GM12864 (cell line): ENCODE measurements around the gene PRR7.

Experiments used
- DNase-seq: peaks from one replicate; pipeline ENCODE4 v3.0.0-alpha.2; 2011; ENCODE audit warnings: low read depth
- H3K4me3 ChIP-seq: 2 replicates; pipeline ENCODE4 v1.5.1; 2011; ENCODE audit warnings: mild to moderate bottlenecking, low read depth, low read length, control low read depth
- TF ChIP-seq, protein P1 (sequence below): IDR thresholded peaks from 2 replicates; pipeline ENCODE4 v1.5.1; 2011; ENCODE audit warnings: low read depth, mild to moderate bottlenecking, moderate library complexity, low read length, control low read depth, inconsistent platforms; ENCODE audit errors: missing control alignments

The PRR7 gene, protein sequence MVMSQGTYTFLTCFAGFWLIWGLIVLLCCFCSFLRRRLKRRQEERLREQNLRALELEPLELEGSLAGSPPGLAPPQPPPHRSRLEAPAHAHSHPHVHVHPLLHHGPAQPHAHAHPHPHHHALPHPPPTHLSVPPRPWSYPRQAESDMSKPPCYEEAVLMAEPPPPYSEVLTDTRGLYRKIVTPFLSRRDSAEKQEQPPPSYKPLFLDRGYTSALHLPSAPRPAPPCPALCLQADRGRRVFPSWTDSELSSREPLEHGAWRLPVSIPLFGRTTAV

DNA sequence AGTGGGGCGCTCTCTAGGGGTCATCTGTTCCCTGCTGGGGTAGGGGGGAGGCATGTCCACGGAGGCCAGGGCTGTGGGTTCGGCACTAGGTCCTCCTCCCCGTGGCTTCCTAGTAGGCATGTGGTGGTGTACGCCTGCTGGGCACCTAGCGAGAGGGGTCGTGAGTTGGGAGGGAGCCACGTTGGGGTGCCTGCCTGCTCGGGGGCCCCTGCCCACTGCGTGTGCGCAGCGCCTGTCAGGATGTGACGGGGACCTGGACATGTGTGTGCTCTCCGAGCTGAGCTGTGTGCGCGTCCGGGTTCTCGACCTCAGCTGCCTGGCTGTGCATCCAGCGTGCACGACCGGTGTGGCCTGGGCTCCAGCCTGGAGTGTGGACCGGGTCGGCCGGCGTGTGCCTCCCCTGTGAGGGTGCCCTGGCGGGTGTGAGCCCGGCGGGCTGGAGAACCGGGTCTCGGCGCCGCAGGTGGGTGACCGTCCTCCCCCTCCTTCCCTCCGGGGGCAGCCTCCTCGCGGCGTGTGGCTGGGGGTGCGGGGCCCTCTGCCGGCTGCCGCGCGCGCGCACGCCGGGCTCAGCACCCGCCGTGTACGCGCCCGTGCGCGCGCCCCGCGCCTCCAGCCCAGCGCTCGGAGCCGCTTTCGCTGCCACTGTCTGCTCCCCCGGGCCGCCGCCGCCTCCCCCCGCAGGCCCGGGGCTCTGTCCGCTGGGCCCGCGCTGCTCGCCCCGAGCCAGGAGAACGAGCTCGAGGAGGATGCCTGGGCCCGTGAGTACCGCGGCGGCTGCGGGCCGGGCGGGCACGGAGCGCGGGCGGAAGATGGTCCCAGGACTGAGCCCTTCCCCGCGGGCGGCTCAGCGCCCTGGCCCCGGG is at the start of gene PRR7:
TSS of gene PRR7 (plus strand) at position 615 of the 866 bp plus-strand sequence. CDS start 8,254 bp downstream, outside the sequence.
- no peak for DNase-seq
- TF ChIP-seq, protein P1, sequence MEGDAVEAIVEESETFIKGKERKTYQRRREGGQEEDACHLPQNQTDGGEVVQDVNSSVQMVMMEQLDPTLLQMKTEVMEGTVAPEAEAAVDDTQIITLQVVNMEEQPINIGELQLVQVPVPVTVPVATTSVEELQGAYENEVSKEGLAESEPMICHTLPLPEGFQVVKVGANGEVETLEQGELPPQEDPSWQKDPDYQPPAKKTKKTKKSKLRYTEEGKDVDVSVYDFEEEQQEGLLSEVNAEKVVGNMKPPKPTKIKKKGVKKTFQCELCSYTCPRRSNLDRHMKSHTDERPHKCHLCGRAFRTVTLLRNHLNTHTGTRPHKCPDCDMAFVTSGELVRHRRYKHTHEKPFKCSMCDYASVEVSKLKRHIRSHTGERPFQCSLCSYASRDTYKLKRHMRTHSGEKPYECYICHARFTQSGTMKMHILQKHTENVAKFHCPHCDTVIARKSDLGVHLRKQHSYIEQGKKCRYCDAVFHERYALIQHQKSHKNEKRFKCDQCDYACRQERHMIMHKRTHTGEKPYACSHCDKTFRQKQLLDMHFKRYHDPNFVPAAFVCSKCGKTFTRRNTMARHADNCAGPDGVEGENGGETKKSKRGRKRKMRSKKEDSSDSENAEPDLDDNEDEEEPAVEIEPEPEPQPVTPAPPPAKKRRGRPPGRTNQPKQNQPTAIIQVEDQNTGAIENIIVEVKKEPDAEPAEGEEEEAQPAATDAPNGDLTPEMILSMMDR: no peak
- peak within 1 kb of the TSS; percentile 67 for H3K4me3 ChIP-seq

GRCh38 chr5:177397875-177398390 is 48.7 kb upstream of the PRR7 start:
- no peak for DNase-seq
- H3K4me3 ChIP-seq: no peak overlapping the region
- TF ChIP-seq, protein P1: no peak

DNA sequence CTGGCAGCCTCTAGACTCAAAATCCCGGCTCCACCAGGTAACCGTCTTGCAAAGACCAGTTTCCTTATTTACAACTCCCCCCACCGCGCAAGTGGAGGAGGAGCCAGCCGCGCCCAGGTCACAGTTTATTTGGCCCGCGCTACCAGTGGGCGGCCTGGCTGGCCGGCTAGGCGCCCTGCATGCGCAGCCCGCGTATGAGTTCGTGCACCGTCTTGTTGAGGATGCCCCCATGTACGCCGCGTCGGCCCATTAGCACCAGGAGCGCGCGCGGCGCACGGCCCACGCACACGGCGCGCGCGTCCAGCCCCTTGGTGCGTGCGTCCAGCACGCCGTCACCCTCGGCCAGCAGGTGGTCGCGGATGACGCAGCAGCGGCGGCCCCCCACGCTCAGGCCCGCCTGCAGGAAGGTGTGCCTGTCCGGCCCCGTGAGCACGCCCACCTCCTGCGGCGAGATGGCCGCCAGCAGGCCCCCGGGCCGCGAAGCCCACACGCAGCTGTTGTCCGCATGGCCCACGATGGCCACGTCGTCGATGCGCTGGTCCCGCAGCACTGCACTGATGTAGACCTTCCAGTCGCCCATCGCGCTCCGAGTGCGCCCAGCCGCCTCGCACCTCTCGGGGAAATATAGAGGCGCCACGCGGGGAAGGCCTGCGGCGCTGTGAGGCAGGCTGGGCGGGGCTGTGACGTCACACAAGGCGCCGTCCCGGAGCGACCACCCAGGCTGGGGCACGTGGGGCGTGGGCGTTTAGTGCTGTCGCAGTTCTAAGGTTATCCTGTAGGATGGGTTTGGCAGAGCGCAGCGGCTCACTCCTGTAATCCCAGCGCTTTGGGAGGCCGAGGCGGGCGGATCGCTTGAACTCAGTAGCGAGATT is 46.4 kb upstream of the PRR7 start, which contains the start of gene PFN3:
TSS of gene PFN3 (minus strand) at position 665 of the 872 bp plus-strand sequence. CDS start at position 580, 85 bp downstream.
- H3K4me3 ChIP-seq: no peak within 1 kb of the TSS
- no peak for DNase-seq
- TF ChIP-seq, protein P1: no peak

DNA sequence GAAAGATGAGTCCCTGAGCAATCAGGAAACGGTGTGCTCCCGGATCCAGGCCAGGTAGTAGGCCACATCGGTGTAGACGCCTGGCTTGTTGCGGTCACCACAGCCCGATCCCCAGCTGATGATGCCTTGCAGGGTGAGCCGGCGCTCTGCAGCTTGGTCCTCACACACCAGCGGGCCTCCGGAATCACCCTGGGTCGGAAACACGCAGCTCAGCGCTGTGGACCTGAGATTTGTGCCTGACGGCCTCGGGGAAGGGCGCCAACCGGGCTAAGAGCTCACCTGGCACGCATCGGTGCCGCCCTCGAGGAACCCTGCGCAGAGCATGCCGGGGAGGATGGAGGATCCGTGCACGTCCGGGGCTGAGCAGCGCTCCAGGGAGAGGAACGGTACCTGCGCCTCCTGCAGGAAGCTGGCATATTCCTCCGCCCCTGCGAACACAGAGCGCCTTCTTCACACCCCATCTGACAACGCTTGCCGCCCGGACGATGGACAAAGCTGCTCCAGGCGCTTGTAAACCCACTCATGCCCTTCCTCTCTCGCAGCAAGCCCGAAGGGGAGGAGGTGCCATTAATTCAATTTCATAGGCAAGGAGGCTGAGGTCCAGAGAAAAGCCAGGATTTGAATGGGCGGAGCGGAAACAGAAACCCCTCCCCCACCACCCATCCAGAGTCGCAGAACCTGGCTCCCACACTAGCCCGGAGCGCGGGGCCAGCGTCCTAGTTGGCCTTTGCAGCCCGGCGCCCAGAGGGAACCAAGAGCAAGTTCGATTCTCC is 44.2 kb upstream of the PRR7 start:
- peak overlapping the region; percentile 64 for H3K4me3 ChIP-seq
- TF ChIP-seq, protein P1: peak; percentile 55
- no peak for DNase-seq

DNA sequence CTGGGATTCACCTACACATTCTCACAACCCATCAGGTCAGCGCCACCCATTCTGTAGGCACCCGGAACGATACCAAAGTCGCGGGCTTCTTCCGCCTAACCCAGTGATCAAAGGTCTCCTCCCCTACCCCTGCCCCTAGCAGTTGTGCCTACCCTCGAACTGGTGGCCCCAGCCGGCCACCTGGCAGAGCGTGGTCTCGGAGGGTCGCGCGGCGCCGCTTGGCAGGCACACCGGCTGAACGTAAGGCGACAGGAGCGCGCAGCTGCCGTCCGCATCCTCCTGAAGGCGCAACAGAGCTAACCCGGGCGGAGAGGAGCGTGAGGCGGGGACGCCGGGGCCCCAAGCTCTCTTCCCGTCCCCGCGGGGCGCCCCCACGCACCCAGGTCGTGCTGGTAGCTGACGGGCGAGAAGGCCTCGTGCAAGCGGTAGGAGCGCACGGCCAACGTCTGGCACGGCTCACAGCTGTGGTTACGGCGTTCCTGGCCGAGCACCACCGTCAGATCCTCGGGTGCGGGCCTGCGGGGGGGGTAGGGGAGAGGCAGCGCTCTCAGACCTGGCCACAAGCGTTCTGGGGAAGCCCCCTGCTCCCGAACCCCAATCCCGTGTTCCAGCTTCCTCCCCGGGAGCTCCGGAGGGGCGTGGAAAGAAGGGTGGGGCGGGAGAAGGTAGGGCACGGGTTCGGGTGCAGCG is 43.4 kb upstream of the PRR7 start:
- DNase-seq: no peak
- TF ChIP-seq, protein P1: peak; percentile 12
- H3K4me3 ChIP-seq: peak overlapping the region; percentile 64
